KMS-11 (cell line): ENCODE data around the gene PRIM1.

Experiments
- H2AFZ ChIP-seq: fragments of 200-600 bp; sonication (generic); 2 replicates; pipeline ENCODE4 v1.6.1; 2016; ENCODE audit warnings: antibody characterized with exemption, mixed run types, low read depth
- H3K27ac ChIP-seq: fragments of 200-600 bp; sonication (generic); 2 replicates; pipeline ENCODE4 v1.6.1; 2016; ENCODE audit warnings: mild to moderate bottlenecking, mixed run types
- H3K27me3 ChIP-seq: fragments of 200-600 bp; sonication (generic); 2 replicates; pipeline ENCODE4 v1.6.1; 2017; ENCODE audit warnings: mild to moderate bottlenecking, low read depth, mixed run types, moderate library complexity; ENCODE audit not compliant: insufficient read depth
- H3K36me3 ChIP-seq: fragments of 200-600 bp; sonication (generic); 2 replicates; pipeline ENCODE4 v1.6.1; 2017; ENCODE audit warnings: mild to moderate bottlenecking, mixed run types; ENCODE audit not compliant: insufficient read depth
- H3K4me1 ChIP-seq: fragments of 200-600 bp; sonication (generic); 2 replicates; pipeline ENCODE4 v1.6.1; 2016; ENCODE audit warnings: mild to moderate bottlenecking, low read depth, mixed run types; ENCODE audit not compliant: poor library complexity, severe bottlenecking
- H3K4me2 ChIP-seq: fragments of 200-600 bp; sonication (generic); 2 replicates; pipeline ENCODE4 v1.7.0; 2016; ENCODE audit warnings: mild to moderate bottlenecking, mixed run types
- H3K4me3 ChIP-seq: fragments of 200-600 bp; sonication (generic); IDR thresholded peaks from 2 replicates; pipeline ENCODE4 v1.6.1; 2017; ENCODE audit warnings: low read depth, low read length, mixed read lengths; ENCODE audit not compliant: insufficient read depth
- H3K79me2 ChIP-seq: fragments of 200-600 bp; sonication (generic); 2 replicates; pipeline ENCODE4 v1.6.1; 2016; ENCODE audit warnings: low read depth, mixed run types; ENCODE audit not compliant: insufficient read depth
- H3K9ac ChIP-seq: fragments of 200-600 bp; sonication (generic); 2 replicates; pipeline ENCODE4 v1.6.1; 2016; ENCODE audit warnings: mild to moderate bottlenecking, mixed run types
- H4K20me1 ChIP-seq: fragments of 200-600 bp; sonication (generic); 2 replicates; pipeline ENCODE4 v1.6.1; 2016; ENCODE audit warnings: mild to moderate bottlenecking, mixed run types; ENCODE audit not compliant: insufficient read depth
- TF ChIP-seq, protein P1 (sequence below): fragments of 200-600 bp; sonication (generic); conservative IDR thresholded peaks from 2 replicates; pipeline ENCODE4 v1.6.1; 2017; ENCODE audit warnings: low read depth, mild to moderate bottlenecking, antibody characterized with exemption, low read length, moderate library complexity, mixed read lengths

Gene PRIM1

GRCh38 chr12:56694161-56694560 lies 58.0 kb downstream of the PRIM1 start:
- no peak overlapping the region for H3K4me2 ChIP-seq
- H3K27ac ChIP-seq, result no peak overlapping the region

GRCh38 chr12:56688846-56689109 lies 63.3 kb downstream of the PRIM1 start:
- Histone ChIP-seq H3K36me3 (peaks cover 19% of the 10 kb centered on the region), H3K27me3 (no peaks in the 10 kb centered on the region), H3K4me3 (peak overlapping the region; percentile 62), H2AFZ (peak overlapping the region; percentile 50), H3K4me2 (peak overlapping the region; percentile 59), H3K79me2 (peaks cover 50% of the 10 kb centered on the region), H3K4me1 (peaks cover 25% of the 10 kb centered on the region), H3K27ac (peak overlapping the region; percentile 98), H4K20me1 (peaks cover 4% of the 10 kb centered on the region), H3K9ac (peak overlapping the region; percentile 99)
- TF ChIP-seq, protein P1, sequence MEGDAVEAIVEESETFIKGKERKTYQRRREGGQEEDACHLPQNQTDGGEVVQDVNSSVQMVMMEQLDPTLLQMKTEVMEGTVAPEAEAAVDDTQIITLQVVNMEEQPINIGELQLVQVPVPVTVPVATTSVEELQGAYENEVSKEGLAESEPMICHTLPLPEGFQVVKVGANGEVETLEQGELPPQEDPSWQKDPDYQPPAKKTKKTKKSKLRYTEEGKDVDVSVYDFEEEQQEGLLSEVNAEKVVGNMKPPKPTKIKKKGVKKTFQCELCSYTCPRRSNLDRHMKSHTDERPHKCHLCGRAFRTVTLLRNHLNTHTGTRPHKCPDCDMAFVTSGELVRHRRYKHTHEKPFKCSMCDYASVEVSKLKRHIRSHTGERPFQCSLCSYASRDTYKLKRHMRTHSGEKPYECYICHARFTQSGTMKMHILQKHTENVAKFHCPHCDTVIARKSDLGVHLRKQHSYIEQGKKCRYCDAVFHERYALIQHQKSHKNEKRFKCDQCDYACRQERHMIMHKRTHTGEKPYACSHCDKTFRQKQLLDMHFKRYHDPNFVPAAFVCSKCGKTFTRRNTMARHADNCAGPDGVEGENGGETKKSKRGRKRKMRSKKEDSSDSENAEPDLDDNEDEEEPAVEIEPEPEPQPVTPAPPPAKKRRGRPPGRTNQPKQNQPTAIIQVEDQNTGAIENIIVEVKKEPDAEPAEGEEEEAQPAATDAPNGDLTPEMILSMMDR, result peak; percentile 24; the same call in 1 of the 2 replicates

More at GRCh38 chr12:56694161-56694560, 58.0 kb downstream of the PRIM1 start:
- H3K4me1 ChIP-seq, result peaks cover 28% of the 10 kb centered on the region
- H3K79me2 ChIP-seq, result peaks cover 7% of the 10 kb centered on the region; the same call in 1 of the 2 replicates
- TF ChIP-seq, protein P1, result no peak
- H3K4me3 ChIP-seq, result no peak overlapping the region
- H4K20me1 ChIP-seq, result no peaks in the 10 kb centered on the region
- H2AFZ ChIP-seq, result no peak overlapping the region
- H3K27me3 ChIP-seq, result no peaks in the 10 kb centered on the region
- no peak overlapping the region for H3K9ac ChIP-seq
- no peaks in the 10 kb centered on the region for H3K36me3 ChIP-seq

DNA sequence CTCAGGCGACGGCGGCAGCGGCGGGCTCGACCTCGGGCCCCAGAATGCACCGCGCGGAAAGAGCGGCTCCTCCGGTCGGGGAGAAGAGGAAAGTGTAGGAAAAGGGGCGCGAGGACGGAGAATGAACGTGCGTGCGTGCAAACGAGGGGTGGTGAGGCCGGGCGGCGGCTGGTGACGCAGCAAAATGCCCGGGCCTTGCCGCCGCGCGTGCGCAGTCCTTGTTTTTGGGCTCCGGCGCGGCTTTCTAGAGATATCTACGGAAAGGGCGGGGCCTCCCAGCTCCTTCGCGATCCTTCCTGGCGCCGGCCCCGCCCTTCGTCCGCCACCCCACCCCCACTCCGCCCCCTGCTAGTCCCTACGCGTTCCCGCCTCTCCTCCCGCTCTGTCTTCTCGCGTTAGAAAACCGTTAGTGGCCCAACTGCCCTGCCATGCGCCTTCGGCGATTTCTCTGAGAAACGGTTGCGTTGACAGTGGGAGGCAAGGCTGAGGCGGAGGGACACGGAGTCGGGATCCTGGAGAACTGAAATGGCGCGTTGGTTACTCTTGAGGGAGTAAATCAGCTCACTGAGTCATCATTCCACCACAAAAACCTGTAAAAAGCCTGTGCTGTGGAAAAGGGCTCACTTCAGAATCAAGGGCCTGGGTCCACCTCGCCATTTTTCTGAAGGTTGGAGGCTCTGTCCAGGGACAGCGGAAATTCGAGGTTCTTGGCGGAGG lies 63.8 kb downstream of the PRIM1 start, which contains the start of gene PTGES3:
Gene PTGES3 (minus strand): TSS at position 156 of the 717 bp plus-strand sequence. CDS start 285 bp downstream, outside the sequence.
- peaks cover 55% of the 10 kb centered on the region for H3K79me2 ChIP-seq
- TF ChIP-seq, protein P1, result no peak
- no peaks in the 10 kb centered on the region for H3K27me3 ChIP-seq
- H3K4me3 ChIP-seq, result peak within 1 kb of the TSS; percentile 90
- peaks cover 19% of the 10 kb centered on the region for H3K36me3 ChIP-seq
- peak within 1 kb of the TSS; percentile 99 for H3K9ac ChIP-seq
- peak within 1 kb of the TSS; percentile 50 for H2AFZ ChIP-seq
- peak within 1 kb of the TSS; percentile 73 for H3K4me2 ChIP-seq
- H3K27ac ChIP-seq, result peak within 1 kb of the TSS; percentile 98
- H4K20me1 ChIP-seq, result peaks cover 4% of the 10 kb centered on the region
- H3K4me1 ChIP-seq, result peaks cover 28% of the 10 kb centered on the region

GRCh38 chr12:56687223-56688128 lies 64.6 kb downstream of the PRIM1 start:
- Histone ChIP-seq H2AFZ (no peak overlapping the region), H3K9ac (peak overlapping the region; percentile 99), H3K4me3 (peak overlapping the region; percentile 90), H3K27ac (peak overlapping the region; percentile 98), H3K27me3 (no peaks in the 10 kb centered on the region), H3K4me1 (peaks cover 36% of the 10 kb centered on the region), H4K20me1 (peaks cover 11% of the 10 kb centered on the region), H3K4me2 (peak overlapping the region; percentile 73), H3K36me3 (peaks cover 25% of the 10 kb centered on the region), H3K79me2 (peaks cover 63% of the 10 kb centered on the region)
- TF ChIP-seq, protein P1, result no peak; the same call in 1 of the 2 replicates
